Panc1 (cell line): ENCODE measurements around the gene CLCC1. TPM values are rescaled to one million over a fixed set of nuclear protein-coding genes. Genes with fewer than 3 reads are reported as not detected.

ENCODE experiments used
- ATAC-seq: fragments of 200-7000 bp; cut with Tn5 transposase; 2 replicates; pipeline ENCODE4 v1.9.1; 2020; ENCODE audit warnings: mild to moderate bottlenecking, moderate library complexity
- BruUV-seq: library from RNA; stranded (reverse); fragments of 400-500 nt; replicated peaks from 2 replicates; lab custom pipeline; 2021; lab: Mats Ljungman, UMichigan
- CTCF ChIA-PET: fragments of 300-600 bp; sonication (Branson Sonifier 250); formaldehyde crosslinking; loops from one replicate; lab custom pipeline; 2022; ENCODE audit warnings: antibody characterized with exemption; lab: Charles Lee
- POLR2A ChIA-PET: fragments of 300-600 bp; sonication (Branson Sonifier 250); formaldehyde crosslinking; loops from one replicate; lab custom pipeline; 2022; ENCODE audit warnings: antibody characterized with exemption; lab: Charles Lee
- DNase-seq: peaks from one replicate; pipeline ENCODE4 v3.0.0-alpha.2; 2010; ENCODE audit warnings: low read depth, low spot score
- H3K27ac ChIP-seq: 2 replicates; pipeline ENCODE4 v1.5.1; 2011; ENCODE audit warnings: mild to moderate bottlenecking, low read length, inconsistent platforms
- H3K27me3 ChIP-seq: fragments of 200-500 bp; sonication (Bioruptor generic); 2 replicates; pipeline ENCODE4 v1.6.0; 2014; ENCODE audit warnings: low read length, inconsistent platforms; ENCODE audit not compliant: control insufficient read depth, insufficient read depth
- H3K36me3 ChIP-seq: fragments of 200-500 bp; sonication (Bioruptor generic); 2 replicates; pipeline ENCODE4 v1.5.1; 2014; ENCODE audit warnings: inconsistent platforms, mild to moderate bottlenecking, low read length, moderate library complexity; ENCODE audit not compliant: control insufficient read depth, insufficient read depth
- H3K4me1 ChIP-seq: 2 replicates; pipeline ENCODE4 v1.5.1; 2011; ENCODE audit warnings: inconsistent platforms, mild to moderate bottlenecking, low read length, moderate library complexity; ENCODE audit not compliant: control insufficient read depth, insufficient read depth
- H3K4me3 ChIP-seq, 2 experiments: 2 replicates each; pipeline ENCODE4 v1.5.1; 2011 to 2012; ENCODE audit warnings: low read depth in 2 of 2, low read length in 2 of 2, mild to moderate bottlenecking in 2 of 2, inconsistent platforms in 1 of 2, moderate library complexity in 1 of 2
- H3K9me3 ChIP-seq: fragments of 200-500 bp; sonication (Bioruptor generic); 2 replicates; pipeline ENCODE4 v1.5.1; 2014; ENCODE audit warnings: low read depth, mild to moderate bottlenecking, inconsistent platforms, low read length, moderate library complexity; ENCODE audit not compliant: control insufficient read depth, insufficient read depth
- CTCF ChIP-seq: fragments of 450-650 bp; IDR thresholded peaks from 2 replicates; pipeline ENCODE4 v1.5.1; 2017; ENCODE audit warnings: mild to moderate bottlenecking
- POLR2AphosphoS5 ChIP-seq: IDR thresholded peaks from 2 replicates; pipeline ENCODE4 v1.6.1; 2012; ENCODE audit warnings: mild to moderate bottlenecking, low read depth, low read length, moderate library complexity
- REST ChIP-seq, 2 experiments: IDR thresholded peaks; 2 replicates each; pipeline ENCODE4 v1.6.1; 2011 to 2012; ENCODE audit warnings: low read depth in 2 of 2, control low read depth in 1 of 2, low read length in 1 of 2, mild to moderate bottlenecking in 1 of 2, moderate library complexity in 1 of 2; ENCODE audit not compliant: insufficient read depth in 1 of 2
- SIN3A ChIP-seq: IDR thresholded peaks from 2 replicates; pipeline ENCODE4 v1.6.1; 2012; ENCODE audit warnings: low read depth, mild to moderate bottlenecking, low read length, moderate library complexity, borderline replicate concordance; ENCODE audit not compliant: insufficient read depth
- TCF7L2 ChIP-seq: IDR thresholded peaks from 2 replicates; pipeline ENCODE4 v1.6.1; 2011; ENCODE audit warnings: mild to moderate bottlenecking, low read depth, low read length, inconsistent platforms
- in situ Hi-C: cut with HindIII; loops from 2 replicates; pipeline ENCODE4 v1.10.0; 2016; ENCODE audit warnings: low sequenced_read_pairs, low pct_unique_long_range_greater_than_20kb
- intact Hi-C: fragments of 100-400 bp; cut with micrococcal nuclease; formaldehyde crosslinking; loops from one replicate; pipeline ENCODE4 v1.10.0; 2022; ENCODE audit not compliant: unreplicated experiment
- total RNA-seq: library from RNA; stranded (reverse); gene quantifications from one replicate; pipeline ENCODE4 v1.2.1, GENCODE V29; 2021; ENCODE audit not compliant: unreplicated experiment

The CLCC1 gene
- total RNA-seq, 1 experiment from 2014 or later, result 28.4 TPM

- intact Hi-C loops, result no loop called here
- DNase-seq, result no peak
- no peak for TF ChIP-seq REST (IDR thresholded peaks at IDR 0.05; ENCODE audit: insufficient read depth in 1 of 2, low read depth in 2 of 2, low read length in 1 of 2)
- TF ChIP-seq CTCF, result no peak
- TF ChIP-seq TCF7L2, result no peak
- no peak for TF ChIP-seq POLR2AphosphoS5
- no peak for TF ChIP-seq SIN3A
Observed at GRCh38 chr1:108955111-108955510, 8.2 kb downstream of the CLCC1 start.

GRCh38 chr1:108953452-108953851 is 9.8 kb downstream of the CLCC1 start:
- no peak overlapping the region for H3K4me3 ChIP-seq
- H3K27me3 ChIP-seq, result no peaks in the 10 kb centered on the region
- H3K27ac ChIP-seq, result no peak overlapping the region
- no peaks in the 10 kb centered on the region for H3K4me1 ChIP-seq
- no TSS peak for BruUV-seq
- TF ChIP-seq TCF7L2 (no peak), REST (IDR thresholded peaks at IDR 0.05; ENCODE audit: insufficient read depth in 1 of 2, low read depth in 2 of 2, low read length in 1 of 2) (no peak), SIN3A (no peak), CTCF (no peak), POLR2AphosphoS5 (no peak)
- in situ Hi-C loops, result no loop called here
- ATAC-seq, result no peak
- POLR2A ChIA-PET, result no interaction called here
- H3K36me3 ChIP-seq, result no peaks in the 10 kb centered on the region; the same call in 1 of the 2 replicates
- intact Hi-C loops, result no loop called here
- no peaks in the 10 kb centered on the region for H3K9me3 ChIP-seq
- DNase-seq, result no peak
- CTCF ChIA-PET, result no interaction called here

More at GRCh38 chr1:108955111-108955510, 8.2 kb downstream of the CLCC1 start:
- ATAC-seq, result no peak
- POLR2A ChIA-PET, result no interaction called here
- Histone ChIP-seq H3K36me3 (no peaks in the 10 kb centered on the region), H3K27ac (no peak overlapping the region), H3K4me1 (no peaks in the 10 kb centered on the region), H3K27me3 (no peaks in the 10 kb centered on the region), H3K9me3 (no peaks in the 10 kb centered on the region), H3K4me3 (no peak overlapping the region)
- in situ Hi-C loops, result no loop called here
- CTCF ChIA-PET, result no interaction called here
- BruUV-seq, result no TSS peak
